Activated CD8-positive, alpha-beta memory T cell treated with anti-CD3 and anti-CD28 coated beads for 48 hours (primary cell): Measurements from ENCODE around the gene LACRT.
"Not testable (repeated sequence)": the region's sequence is repeated elsewhere in the genome, so short reads cannot be mapped to it uniquely, and the experiment has no call there.

Experiments used
- DNase-seq, 3 experiments: peaks; one replicate each; pipeline ENCODE4 v3.0.0-alpha.2; 2020; ENCODE audit warnings: low read depth in 2 of 3, low spot score in 2 of 3

Gene LACRT, protein sequence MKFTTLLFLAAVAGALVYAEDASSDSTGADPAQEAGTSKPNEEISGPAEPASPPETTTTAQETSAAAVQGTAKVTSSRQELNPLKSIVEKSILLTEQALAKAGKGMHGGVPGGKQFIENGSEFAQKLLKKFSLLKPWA

DNA sequence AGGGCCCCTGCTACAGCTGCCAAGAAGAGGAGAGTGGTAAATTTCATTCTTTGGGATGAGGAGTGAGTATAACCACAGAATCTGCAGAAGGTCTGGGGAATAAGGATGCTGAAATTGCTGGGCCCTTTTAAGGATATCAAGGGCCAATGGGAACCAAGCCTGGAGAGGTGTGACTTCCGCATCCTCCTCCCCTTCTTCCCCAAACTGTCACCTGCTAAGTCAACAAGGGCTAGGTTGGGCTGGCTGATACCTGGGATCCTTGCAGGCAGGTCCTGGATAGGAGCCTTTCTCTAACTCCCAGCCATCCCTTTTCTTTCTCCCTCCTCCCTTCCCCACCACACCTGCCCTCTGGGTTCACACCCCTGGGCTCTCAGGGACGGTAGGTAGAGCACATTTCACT lies at the start of gene LACRT:
Gene LACRT (minus strand): TSS at position 101 of the 400 bp plus-strand sequence. CDS start 54 bp downstream, at position 47.
- DNase-seq: no peak

DNA sequence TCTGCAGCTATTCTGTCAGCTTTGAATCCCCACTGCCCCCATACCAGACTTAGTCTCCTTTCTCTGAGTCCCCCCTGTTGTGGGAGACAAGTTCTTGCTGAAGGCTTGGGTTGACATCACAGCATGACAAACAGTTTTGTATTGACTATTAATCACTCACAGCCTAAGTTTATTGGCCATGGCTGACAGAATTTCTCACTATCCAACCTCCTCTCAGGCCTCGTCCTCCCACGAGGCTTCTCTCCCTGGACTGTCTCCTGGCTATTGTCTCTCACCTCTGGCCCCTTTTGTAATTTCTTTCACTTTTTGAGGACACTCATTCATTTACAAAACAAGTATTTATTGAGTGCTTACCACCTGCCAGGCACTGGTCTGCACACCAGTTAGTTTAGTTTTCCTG lies 48.7 kb upstream of the LACRT start:
- DNase-seq: no peak

DNA sequence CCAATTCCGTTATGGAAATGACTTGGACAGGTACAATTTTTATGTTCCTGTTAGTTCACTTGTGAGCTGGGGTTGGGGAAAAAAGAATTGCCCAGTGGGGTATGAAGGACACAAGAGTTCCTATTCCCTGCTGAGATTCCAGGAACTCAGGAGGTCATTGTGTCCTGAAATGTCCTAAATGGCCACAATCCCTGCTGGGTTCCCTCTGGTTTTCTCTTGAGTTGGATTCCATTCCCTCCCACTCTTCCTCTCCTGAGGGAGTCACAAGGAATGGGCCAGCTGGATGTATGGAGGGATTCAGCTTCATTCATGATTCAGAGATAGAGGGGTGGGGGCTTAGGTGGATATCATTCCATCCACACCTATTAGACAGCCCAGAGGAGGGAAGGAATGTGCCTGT lies 48.0 kb upstream of the LACRT start:
- DNase-seq: no peak

DNA sequence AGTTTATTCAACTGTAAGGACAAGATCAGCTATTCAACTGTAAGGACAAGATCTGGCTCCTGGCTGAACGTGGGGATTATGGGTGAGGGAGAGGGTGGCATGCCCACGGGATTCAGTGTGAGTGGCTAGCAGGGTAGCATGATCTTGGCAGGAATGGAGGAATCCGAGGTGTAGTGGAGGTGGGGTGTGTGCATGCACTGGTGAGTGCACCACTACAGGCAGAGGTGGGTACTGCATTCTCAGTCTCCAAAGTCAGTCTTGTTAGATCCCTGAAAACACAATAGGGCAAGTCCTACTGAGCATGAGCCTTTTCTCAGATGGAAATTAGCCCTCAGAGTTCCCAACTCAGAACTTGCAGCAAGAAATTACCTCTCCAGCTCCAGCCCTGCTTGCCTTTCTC lies 45.7 kb upstream of the LACRT start:
- no peak for DNase-seq

DNA sequence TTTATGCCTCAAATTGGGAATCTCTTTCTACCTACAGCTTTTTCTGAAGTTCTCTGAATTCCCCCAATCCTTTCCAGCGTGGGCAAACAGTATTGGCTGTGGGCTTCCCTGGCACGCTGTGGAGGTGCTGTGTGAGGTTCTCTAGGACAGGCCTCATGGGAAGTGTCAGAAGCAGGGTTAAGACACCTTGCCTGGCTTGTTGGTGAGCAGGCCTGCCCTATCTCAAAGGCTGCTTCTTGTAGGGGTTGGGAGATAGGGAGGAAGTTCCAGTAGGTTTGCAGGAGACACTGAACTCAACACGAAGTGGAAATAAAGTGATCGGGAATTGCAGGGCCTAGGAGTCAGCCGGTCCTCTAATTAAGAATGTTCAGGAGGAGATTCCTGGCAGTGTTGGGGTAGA lies 43.4 kb upstream of the LACRT start:
- no peak for DNase-seq

DNA sequence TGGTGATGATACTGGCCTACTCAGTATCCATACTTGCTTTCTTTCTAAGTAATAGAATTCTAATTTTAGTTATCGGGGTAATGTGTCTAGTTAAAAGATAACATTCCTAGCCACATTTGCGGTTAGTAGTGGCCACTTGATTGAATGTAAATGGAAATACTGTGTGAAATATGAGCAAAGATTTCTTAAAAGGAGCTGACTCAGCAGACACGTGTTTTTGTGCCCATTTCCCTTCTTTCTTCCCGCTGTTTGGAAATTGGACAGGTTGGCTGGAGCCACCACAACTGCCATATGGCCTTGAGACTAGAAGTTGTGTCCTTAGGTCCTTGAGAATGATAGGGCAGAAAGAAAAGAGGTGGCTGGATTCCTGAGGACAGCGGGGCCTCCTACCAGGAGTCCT lies 33.2 kb upstream of the LACRT start:
- DNase-seq: no peak

DNA sequence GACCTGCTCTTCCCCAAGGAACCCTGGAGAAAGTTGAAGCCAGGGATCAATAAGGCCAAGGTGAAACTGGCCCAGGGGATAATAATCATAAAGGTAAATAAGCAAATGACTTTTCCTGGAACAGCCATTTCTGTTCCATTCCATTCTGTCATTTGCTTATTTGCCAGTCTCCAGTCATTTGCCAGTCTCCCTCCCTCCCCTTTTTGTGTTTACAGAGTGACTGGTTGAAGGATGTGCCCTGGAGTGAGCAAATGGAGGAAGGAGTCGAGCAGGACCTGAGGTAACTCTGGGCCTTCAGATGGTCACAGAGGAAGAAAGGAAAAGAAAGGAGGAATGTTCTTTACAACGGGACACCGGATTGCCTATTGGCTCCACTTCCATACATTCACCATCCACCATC lies 31.3 kb upstream of the LACRT start:
- no peak for DNase-seq

DNA sequence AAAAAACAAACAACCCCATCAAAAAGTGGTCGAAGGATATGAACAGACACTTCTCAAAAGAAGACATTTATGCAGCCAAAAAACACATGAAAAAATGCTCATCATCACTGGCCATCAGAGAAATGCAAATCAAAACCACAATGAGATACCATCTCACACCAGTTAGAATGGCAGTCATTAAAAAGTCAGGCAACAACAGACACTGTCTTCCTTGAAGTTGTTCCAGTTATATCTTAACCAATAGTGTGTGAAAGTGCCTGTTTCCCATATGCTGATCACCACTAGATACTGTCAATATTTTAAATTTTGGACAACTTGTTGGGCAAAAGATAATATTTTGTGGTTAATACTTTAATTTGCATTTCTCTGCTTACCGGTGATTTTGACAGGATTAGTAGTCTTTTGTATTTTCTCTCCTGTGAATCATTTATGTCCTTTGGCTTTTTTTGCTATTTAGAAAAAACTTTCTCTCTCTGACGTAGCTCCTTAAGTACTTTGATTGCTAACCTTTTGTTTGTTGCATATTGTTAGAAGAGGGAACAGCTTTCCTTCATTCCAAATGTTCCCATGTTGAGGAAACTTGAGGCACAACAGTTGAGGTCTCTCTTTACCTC lies 30.4 kb upstream of the LACRT start:
- not testable (repeated sequence) for DNase-seq

DNA sequence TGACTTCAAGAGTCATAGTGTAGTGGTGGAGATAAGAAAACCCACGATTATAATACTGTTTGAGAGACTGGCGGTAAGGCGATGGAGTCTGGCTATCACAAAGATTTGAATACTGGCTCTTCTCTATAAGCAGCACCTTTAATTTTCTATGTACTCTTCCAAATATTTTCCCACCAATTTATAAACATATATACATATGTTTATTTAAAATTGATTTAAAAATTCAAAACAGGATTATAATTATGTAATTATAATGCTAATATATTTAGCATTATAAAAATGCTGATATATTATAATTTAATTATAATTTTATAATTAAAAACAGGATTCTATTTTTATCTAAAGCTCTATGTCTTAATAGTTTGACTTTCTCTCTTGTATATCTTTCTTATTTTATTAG lies 28.9 kb upstream of the LACRT start:
- no peak for DNase-seq

DNA sequence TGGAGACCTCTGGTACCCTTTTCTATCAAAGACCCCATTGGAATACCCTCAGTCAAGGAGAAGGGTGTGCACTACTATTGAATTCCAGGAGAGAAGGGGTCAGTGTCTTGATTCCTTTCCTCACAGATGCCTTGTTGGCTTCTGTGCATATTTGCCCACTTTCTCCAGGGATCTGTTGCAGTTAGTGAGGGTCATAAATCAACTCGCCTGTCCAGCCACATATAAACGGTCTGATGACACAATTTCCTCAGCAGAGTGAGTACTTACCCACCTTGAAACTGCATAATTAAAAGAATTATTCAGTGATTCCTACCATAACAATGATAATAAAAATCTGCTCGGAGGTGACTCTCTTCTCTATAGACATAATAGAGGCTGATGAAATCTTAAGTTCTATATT lies 27.3 kb upstream of the LACRT start:
- DNase-seq: no peak

DNA sequence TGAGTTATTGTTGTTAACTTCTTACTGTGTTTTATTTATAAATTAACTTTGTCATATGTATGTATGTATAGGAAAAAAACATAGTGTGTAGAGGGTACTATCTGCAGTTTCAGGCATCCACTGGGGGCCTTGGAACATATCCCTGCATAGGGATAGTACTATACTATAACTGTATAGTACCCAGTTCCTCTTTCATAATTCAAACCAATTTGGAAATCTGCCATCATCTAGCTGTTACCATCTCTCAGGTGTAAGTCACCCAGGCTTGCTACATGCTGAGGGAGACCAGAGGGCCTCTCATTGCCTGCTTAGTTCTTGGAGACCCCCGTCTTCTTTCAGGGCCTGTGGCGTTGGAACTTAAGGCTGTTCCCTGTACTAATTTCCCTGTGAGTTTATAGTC lies 26.4 kb upstream of the LACRT start:
- no peak for DNase-seq

DNA sequence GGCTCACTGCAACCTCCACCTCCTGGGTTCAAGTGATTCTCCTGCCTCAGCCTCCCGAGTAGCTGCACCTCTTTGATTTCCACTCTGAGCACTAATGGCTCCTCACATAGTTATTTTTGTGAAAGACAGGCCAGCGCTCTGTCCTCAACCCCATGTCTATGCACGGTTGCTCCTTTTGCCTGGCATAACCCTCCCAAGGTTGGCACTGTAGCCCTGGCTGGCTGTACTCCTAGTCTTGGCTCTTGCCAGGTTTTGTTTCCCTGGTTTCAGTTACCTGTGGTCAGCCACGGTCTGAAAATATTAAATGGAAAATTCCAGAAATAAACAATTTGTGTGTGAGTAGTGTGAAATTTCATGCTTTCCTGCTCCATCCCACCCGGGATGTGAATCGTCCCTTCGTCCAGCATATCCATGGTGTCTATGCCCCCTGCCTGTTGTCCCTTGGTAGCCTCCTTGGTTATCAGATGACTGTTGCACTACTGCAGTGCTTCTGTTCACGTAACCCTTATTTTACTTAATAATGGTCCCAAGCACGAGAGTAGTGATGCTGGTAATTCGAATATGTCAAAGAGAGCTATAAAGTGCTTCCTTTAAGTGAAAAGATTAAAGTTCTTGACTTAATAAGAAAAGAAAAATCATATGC lies 25.7 kb upstream of the LACRT start:
- no peak for DNase-seq

DNA sequence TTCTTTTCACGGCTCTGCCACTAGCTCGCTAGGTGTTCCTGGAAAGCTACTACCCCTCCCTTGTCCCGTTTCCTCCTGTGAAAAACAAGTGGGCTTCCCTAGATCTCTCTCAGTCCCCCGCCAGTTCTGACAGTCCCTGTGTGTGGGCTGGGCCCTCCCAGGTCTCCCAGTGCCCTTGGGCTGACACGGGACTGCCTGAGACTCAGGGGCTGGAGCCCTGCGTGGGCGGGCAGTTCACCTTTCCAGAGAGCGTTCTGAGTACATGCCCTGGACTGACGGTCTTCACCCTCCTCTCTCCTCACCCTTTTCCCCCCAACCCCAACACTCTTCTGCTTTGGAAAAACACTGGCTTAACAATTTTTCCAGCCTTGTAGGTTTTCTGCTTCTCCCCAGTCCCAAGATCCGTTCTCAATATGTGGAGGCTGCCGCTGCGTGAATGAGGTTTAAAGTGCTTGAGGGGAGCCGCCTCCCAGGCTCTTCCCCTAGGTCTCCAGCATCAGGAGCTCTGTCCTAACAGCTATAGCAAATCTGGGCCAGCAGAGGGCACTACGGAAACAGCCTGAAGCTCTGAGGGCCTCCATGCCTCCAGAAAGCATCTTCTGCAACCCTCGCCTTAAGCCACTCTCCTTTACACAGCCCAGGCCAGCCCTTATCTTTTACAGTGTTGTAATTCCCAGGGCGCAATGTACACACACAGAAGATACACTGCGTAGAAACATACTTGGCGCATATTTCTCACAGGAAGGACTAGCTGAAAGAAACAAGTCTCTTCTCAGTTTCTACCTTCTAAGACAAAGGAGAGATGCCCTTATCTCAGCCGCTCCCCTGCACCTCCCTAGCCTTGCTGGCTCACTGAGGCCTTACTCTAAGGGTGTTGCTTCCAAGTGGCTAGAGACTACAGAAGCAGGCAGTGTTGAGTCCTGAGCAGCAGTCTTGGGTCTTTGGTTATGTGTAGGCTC lies 23.9 kb upstream of the LACRT start:
- DNase-seq: peak in 1 of 3 experiments; percentile 23

DNA sequence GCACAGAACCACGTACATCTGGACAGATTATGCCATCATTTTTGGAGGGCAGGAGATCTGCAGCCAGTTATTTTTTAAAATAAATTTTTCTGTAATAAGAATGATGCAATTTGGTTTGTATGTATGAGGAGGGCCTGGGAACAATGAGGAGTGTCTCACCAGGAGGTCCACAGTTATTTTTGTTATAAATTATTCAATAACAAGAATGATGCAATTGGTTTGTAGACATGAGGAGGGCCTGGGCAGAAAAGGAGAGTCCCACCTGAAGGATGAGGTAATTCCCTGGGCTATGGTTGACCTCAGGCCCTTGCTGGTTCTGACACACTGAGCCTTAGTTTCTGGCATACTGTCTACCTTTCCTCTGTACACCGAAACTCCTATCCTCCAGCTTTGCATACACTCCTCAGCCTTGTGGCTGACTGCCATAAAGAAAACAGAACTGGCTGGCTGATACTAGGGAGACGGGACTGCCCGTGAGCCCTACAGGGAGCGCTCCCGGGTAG lies 22.5 kb upstream of the LACRT start:
- no peak for DNase-seq

DNA sequence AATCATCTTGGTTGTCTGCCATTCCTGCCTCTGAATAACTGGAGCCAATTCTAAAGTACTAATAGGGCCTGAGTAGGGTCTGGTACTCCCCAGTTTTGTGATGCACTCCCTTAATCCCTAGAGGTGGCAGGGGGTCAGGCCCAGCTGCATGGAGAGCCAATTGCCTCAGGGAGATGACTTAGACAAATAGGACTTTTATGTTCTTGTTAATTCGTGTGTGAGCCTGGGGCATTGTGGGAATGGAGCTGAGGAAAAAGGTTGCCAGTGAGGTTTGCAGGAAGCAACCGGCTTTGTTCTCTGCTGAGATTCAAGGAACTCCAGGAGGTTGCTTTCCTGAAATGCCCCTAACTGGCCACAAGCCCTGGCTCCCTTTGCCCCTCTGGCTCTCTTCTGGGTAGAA lies 20.2 kb upstream of the LACRT start:
- DNase-seq: no peak

DNA sequence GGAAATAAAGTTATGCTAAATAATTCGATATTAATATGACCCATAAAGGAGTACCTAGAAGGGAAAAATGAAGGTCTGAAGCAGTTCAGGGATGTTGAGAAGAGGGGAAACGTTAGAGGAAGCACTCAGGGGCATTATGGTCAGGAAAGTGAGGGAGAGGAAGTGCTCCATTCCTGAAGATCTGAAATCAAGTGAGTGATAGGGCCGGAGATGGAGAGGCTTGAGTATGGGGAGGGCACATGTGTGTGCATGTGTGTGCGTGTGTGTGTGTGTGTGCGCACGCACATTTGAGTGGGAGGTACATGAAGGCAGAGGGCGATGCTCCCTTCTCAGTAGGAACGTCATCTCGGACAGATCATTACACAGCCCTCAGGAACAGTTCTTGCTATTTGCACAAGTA lies 18.3 kb upstream of the LACRT start:
- no peak for DNase-seq

DNA sequence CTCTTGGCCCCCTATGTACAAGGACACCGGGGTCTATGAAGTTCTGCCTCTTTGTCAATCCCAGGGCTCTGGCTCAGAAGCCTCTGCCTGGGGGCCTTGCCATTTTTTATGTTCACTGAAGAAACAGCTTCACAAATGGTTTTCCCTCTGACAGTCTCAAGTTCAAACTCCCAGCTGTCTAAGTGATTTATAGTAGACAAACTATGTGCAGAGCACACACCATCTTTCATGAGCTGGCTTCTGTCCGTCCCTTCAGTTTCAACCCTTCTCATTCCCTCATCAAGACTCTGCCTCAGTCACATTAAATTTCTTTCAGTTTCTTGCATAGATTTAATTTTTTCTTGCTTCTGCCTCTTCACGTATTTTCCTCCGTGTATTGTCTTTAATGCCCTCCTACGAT lies 16.2 kb upstream of the LACRT start:
- DNase-seq: no peak

DNA sequence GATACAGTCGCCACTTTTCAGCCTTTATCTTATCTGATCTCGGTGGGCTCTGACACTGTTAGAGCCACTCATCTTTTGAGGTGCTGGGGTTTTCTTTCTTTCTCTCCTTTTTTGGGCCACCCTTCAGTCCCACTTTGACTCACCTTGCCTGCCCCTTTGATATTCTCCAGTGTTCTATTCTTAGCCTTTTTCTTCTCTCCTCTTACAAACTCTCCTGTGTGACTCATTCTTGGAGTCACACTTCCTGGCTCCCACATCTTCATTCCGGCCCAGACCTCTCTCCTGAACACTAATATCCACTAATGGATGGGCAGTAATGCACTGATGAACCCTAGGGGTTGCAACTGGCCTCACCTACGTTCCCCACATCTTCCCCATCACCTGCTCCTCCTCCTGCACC lies 15.7 kb upstream of the LACRT start:
- DNase-seq: no peak

DNA sequence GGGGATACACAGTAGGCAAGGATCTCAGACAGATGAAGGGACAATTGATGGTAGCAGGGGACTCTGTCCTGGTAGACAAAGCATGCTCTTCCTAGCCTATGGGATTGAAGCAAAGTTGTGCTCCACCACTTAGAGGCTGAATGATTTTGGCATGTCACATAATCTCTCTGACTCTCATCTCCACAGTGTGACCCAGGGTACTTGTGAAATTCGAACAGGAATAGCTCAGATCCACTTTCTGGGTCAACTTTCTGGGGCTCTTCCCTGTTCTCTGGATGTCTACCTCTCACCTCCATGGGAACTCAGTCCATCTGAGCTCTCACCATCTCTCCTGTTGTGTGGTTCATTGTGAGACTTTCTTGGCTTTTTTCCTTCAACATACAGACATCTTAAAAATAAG lies 15.1 kb upstream of the LACRT start:
- DNase-seq: no peak

DNA sequence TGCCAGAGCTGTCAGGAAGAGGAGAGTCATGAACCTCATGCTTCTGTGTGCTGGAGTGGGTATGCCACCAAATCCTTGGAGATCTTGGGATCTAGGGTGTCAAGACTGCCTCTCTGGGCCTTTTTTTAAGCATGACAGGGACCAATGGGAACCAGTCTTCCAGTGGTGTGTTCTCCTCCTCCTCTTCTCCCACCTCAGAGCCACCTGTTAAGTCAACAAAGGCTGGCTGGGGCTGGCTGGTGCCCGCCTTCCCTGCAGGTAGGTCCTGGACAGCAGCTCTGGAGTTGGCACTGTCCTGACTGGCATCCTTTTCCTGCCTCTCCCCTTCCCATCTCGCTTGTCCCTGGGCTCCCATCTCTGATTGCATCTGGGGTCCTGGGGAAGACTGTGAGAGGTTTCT lies 13.6 kb upstream of the LACRT start, which contains the start of gene DCD:
Gene DCD (minus strand): TSS at position 101 of the 400 bp plus-strand sequence. CDS start 62 bp downstream, at position 39.
- DNase-seq: no peak

DNA sequence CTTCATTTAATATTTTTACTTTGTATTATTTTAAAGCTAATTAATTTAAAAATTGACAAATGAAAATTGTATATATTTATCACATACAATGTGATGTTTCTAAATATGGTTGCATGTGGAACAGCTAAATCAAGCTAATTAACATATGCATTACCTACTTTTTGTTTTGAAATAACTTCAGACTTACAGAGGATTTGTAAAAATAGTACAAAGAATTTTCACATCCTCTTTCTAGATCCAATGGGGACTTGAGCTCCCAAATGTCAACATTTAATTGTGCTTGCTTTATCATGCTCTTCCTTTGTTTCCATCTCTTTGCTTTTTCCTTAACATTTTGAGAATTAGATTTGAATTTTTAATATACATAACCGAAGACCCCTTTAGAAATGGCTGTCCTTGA lies 6.9 kb upstream of the LACRT start:
- DNase-seq: no peak

DNA sequence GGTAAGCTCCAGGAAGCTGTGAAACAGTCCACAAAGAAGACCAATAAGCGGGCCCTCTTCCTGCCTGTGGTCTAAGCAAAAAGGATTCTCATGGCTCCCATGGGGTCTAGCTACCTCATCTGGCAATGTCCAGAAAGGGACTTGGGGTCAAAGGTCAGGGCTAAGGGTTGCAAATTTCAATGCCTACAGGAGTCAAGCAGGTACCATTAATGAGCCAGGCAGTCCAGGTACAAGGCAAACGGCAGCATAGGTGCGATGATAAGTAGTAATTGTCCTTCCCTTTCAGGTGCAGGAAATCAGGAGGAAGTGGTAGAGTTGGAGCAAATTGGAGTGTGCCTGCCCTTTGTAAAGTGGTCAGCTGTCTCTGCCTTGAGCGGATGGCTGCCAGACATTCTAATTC lies 6.4 kb upstream of the LACRT start:
- DNase-seq: no peak
